ENCODE measurements around the gene NT5DC1.

NT5DC1 gene

GRCh38 chr6:116192786-116193185, 92.1 kb downstream of the NT5DC1 start:
- H3K27ac ChIP-seq: no peak overlapping the region
- TF ChIP-seq CTCF (conservative IDR thresholded peaks at IDR 0.05) (no peak), ZFX (IDR thresholded peaks at IDR 0.05) (no peak)

GRCh38 chr6:116196841-116197240, 96.2 kb downstream of the NT5DC1 start:
- H3K27ac ChIP-seq: no peak overlapping the region
- no peak for TF ChIP-seq CTCF (conservative IDR thresholded peaks at IDR 0.05)
- no peak for TF ChIP-seq ZFX (IDR thresholded peaks at IDR 0.05)

GRCh38 chr6:116200619-116201249, 100.1 kb downstream of the NT5DC1 start:
- no peak overlapping the region for H3K27ac ChIP-seq
- no peak for TF ChIP-seq CTCF (conservative IDR thresholded peaks at IDR 0.05)
- TF ChIP-seq ZFX (IDR thresholded peaks at IDR 0.05): no peak

- TF ChIP-seq ZFX (IDR thresholded peaks at IDR 0.05) (no peak), CTCF (conservative IDR thresholded peaks at IDR 0.05) (no peak)
- no peak overlapping the region for H3K27ac ChIP-seq
Measured at GRCh38 chr6:116201538-116201937, 100.9 kb downstream of the NT5DC1 start.

- TF ChIP-seq ZFX (IDR thresholded peaks at IDR 0.05): no peak
- no peak for TF ChIP-seq CTCF (conservative IDR thresholded peaks at IDR 0.05)
- H3K27ac ChIP-seq: no peak overlapping the region
Measured at GRCh38 chr6:116205281-116205680, 104.6 kb downstream of the NT5DC1 start.

GRCh38 chr6:116206231-116206903, 105.7 kb downstream of the NT5DC1 start:
- H3K27ac ChIP-seq: no peak overlapping the region
- TF ChIP-seq CTCF (conservative IDR thresholded peaks at IDR 0.05): no peak
- no peak for TF ChIP-seq ZFX (IDR thresholded peaks at IDR 0.05)

GRCh38 chr6:116208056-116208785, 107.6 kb downstream of the NT5DC1 start:
- H3K27ac ChIP-seq: no peak overlapping the region
- no peak for TF ChIP-seq CTCF (conservative IDR thresholded peaks at IDR 0.05)
- no peak for TF ChIP-seq ZFX (IDR thresholded peaks at IDR 0.05)
